Naive B cell (primary cell): Measurements from ENCODE around the gene TTN. TPM values are rescaled to one million over a fixed set of nuclear protein-coding genes. Genes with fewer than 3 reads are reported as not detected.

ENCODE experiments used
- ATAC-seq, 2 donors: fragments of 150-1000 bp; cut with Tn5 transposase; 2 replicates each; pipeline ENCODE4 v1.10.0; 2021; ENCODE audit warnings: low read depth in 2 of 2, mild to moderate bottlenecking in 2 of 2, moderate library complexity in 2 of 2
- DNase-seq: peaks from one replicate; pipeline ENCODE4 v3.0.0; 2022
- H3K27ac Mint-ChIP-seq, 6 donors: one replicate each; pipeline ENCODE4 v1.8.0; 2020 to 2022; ENCODE audit warnings: mild to moderate bottlenecking in 6 of 6, mixed read lengths in 6 of 6, moderate library complexity in 5 of 6, inconsistent platforms in 2 of 6
- H3K27me3 Mint-ChIP-seq, 3 donors: one replicate each; pipeline ENCODE4 v1.8.0; 2021 to 2022; ENCODE audit warnings: mixed read lengths in 3 of 3, mild to moderate bottlenecking in 1 of 3
- H3K36me3 Mint-ChIP-seq, 2 donors: one replicate each; pipeline ENCODE4 v1.8.0; 2020 to 2022; ENCODE audit warnings: mixed read lengths in 2 of 2, inconsistent platforms in 1 of 2, mild to moderate bottlenecking in 1 of 2
- H3K4me1 Mint-ChIP-seq, 3 donors: one replicate each; pipeline ENCODE4 v1.8.0; 2020 to 2022; ENCODE audit warnings: mixed read lengths in 3 of 3, inconsistent platforms in 1 of 3, mild to moderate bottlenecking in 1 of 3, moderate library complexity in 1 of 3
- H3K4me3 Mint-ChIP-seq, 8 donors: one replicate each; pipeline ENCODE4 v1.8.0; 2020 to 2022; ENCODE audit warnings: mild to moderate bottlenecking in 8 of 8, mixed read lengths in 8 of 8, moderate library complexity in 8 of 8, inconsistent platforms in 2 of 8
- H3K9me3 Mint-ChIP-seq, 7 donors: one replicate each; pipeline ENCODE4 v1.8.0; 2020 to 2022; ENCODE audit warnings: mixed read lengths in 7 of 7, mild to moderate bottlenecking in 5 of 7, inconsistent platforms in 2 of 7, moderate library complexity in 1 of 7
- polyA plus RNA-seq, 6 donors: library from polyadenylated mRNA; unstranded; fragments of 300-500 nt; fragmentation: Illumina TruSeq; gene quantifications; one replicate each; pipeline ENCODE4 v1.2.3, GENCODE V29; 2021; ENCODE audit warnings: low read depth in 6 of 6

Gene TTN
- polyA plus RNA-seq, 6 donors from 2014 or later, result 0.51 to 10.1 (median 1.7) TPM

DNA sequence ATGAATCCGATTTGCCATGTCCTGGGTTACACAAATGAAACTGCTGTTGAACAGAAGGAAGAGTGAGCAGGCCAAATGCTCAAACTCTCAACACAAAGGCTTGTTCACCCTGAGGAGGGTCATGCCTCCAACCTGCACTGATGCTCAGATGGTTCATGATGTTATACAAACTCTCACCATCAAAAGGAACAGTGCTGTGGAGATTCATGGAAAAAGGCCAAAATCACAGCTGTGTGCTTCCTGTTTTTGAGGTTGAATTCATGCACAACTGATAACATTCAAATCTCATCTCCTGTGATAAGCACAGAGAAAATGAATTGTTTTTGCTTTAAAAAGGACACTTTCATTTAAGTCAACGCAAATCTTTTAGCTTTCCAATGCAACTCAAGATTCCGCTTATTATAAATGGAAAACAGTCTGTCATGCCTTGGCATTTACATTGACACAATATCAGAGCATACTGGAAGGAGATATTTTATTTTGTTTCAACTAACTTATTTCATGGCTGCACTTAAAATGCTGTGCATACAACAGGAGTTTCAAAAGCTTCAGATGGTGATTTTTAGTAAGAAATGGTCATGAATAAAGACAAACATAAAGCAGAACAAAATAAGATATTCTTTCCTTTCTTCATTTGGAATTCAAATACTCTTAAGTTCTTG, 22.2 kb upstream of the TTN start:
- H3K27me3 Mint-ChIP-seq, result no peaks in the 10 kb centered on the region
- H3K4me3 Mint-ChIP-seq, result no peak overlapping the region
- peaks cover 5 to 14% (median 7%) of the 10 kb centered on the region in 3 donors for H3K4me1 Mint-ChIP-seq
- peaks cover 8 to 14% of the 10 kb centered on the region in 2 donors for H3K36me3 Mint-ChIP-seq
- H3K27ac Mint-ChIP-seq, result no peak overlapping the region
- no peak for DNase-seq
- H3K9me3 Mint-ChIP-seq, result peaks cover 0 to 7% (median 2%) of the 10 kb centered on the region in 7 donors
- no peak for ATAC-seq

DNA sequence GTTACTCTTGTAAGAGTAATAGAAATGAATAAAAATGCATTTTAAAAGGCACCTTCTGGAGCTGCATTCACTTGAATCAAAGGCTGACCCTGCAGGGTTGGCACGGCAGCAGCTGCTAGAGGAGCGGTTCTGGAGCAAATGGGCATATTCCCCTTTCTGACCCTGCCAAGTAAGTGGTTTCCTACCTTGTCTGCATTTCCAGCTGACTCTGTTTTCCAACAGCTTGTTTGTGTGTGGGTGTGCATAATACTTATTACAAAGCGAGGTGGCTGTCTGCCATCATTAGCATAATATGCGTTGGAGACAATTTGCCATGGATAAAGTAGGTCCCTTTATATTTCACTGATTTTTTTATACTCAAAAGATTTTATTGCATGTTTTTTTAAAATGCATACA, 21.3 kb upstream of the TTN start:
- H3K9me3 Mint-ChIP-seq, result peaks cover 0 to 7% (median 2%) of the 10 kb centered on the region in 7 donors

DNA sequence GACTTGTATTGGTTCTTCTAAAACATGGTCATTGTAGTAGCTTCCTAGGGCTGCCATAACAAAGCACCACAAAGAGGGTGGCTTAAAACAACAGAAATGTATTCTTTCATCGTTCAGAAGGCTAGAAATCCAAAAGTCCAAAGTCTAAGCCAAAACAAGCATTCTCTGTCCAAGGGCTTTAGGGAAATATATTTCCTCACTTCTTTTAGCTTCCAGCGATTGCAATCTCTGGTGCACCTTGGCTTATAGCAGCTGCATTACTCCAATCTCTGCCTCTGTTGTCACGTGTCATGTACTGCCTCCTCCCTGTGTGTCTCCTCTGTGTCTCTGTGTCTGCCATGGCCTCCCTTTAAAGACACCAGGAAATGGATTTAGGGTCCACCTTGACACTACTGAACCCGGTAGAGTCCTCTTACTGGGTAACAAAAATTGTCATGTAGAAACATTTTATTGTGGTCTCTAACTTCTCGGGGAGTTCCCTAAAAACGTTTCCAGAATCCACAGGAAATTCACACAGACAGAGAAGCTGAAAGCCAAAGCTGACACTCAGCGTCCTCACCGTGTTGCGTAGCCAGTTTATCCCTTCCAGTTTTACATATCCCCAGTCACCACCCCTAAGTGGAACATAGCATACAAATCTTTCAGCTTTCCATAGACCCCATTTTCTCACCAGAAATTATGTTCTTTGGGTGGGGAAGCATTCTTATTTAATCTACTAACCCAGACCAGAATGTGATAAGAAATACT, 20.7 kb upstream of the TTN start:
- peak overlapping the region in 1 of 6 donors; percentile 33 for H3K27ac Mint-ChIP-seq
- no peak for ATAC-seq
- H3K27me3 Mint-ChIP-seq, result no peaks in the 10 kb centered on the region
- no peak for DNase-seq
- H3K4me1 Mint-ChIP-seq, result peaks cover 5 to 14% (median 7%) of the 10 kb centered on the region in 3 donors
- H3K9me3 Mint-ChIP-seq, result peaks cover 0 to 7% (median 2%) of the 10 kb centered on the region in 7 donors
- H3K4me3 Mint-ChIP-seq, result no peak overlapping the region
- peaks cover 8 to 14% of the 10 kb centered on the region in 2 donors for H3K36me3 Mint-ChIP-seq

More for the DNA sequence above, 21.3 kb upstream of the TTN start:
- ATAC-seq (no peak), DNase-seq (no peak)
- H3K4me1 Mint-ChIP-seq, result peaks cover 5 to 14% (median 7%) of the 10 kb centered on the region in 3 donors
- H3K4me3 Mint-ChIP-seq, result no peak overlapping the region
- peaks cover 8 to 14% of the 10 kb centered on the region in 2 donors for H3K36me3 Mint-ChIP-seq
- H3K27ac Mint-ChIP-seq, result no peak overlapping the region
- H3K27me3 Mint-ChIP-seq, result no peaks in the 10 kb centered on the region

DNA sequence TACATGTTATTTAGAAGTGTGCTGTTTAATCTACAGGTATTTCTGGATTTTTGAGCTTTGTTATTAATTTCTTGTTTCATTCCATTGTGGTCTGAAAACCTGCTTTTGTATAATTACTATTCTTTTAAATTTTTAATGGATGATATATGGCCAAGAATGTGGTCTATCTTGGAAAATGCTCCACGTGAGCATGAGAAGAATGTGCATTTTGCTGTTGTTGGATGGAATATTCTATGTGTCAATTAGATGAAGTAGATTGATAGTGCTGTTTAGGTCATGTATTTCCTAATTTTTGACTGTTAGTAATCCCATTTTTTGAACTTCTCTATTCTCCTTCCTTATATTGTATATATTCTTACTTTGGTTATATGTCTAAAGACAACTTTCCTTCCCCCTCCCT, 19.9 kb upstream of the TTN start:
- Mint-ChIP-seq H3K36me3 (peaks cover 8 to 14% of the 10 kb centered on the region in 2 donors), H3K27ac (peak overlapping the region in 1 of 6 donors; percentile 24), H3K4me1 (peaks cover 5 to 14% (median 7%) of the 10 kb centered on the region in 3 donors), H3K27me3 (no peaks in the 10 kb centered on the region), H3K4me3 (no peak overlapping the region), H3K9me3 (peaks cover 0 to 7% (median 2%) of the 10 kb centered on the region in 7 donors)
- ATAC-seq (no peak), DNase-seq (no peak)

DNA sequence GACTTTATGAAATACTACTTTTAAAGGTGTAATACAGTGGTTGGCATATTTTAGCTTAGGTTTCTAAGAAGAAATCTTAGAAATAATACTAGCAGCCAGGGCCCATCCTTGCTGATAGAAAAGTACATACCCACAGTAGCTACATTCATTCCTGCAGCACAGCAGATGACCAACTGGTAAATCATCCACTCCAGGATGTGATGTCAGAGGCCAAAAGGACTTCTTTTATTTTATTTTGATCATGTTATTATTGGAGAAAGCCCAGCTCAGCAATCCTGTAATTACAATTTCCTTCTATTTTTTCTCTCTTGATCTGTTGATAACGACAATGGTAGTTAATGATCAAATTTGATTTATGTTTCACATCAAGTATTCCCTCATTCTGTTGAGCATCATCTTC, 18.0 kb upstream of the TTN start:
- peaks cover 0 to 7% (median 2%) of the 10 kb centered on the region in 7 donors for H3K9me3 Mint-ChIP-seq
- no peak overlapping the region for H3K27ac Mint-ChIP-seq
- H3K36me3 Mint-ChIP-seq, result peaks cover 8 to 14% of the 10 kb centered on the region in 2 donors
- H3K27me3 Mint-ChIP-seq, result no peaks in the 10 kb centered on the region
- H3K4me3 Mint-ChIP-seq, result no peak overlapping the region
- DNase-seq, result no peak
- peaks cover 6 to 13% (median 9%) of the 10 kb centered on the region in 3 donors for H3K4me1 Mint-ChIP-seq
- no peak for ATAC-seq

DNA sequence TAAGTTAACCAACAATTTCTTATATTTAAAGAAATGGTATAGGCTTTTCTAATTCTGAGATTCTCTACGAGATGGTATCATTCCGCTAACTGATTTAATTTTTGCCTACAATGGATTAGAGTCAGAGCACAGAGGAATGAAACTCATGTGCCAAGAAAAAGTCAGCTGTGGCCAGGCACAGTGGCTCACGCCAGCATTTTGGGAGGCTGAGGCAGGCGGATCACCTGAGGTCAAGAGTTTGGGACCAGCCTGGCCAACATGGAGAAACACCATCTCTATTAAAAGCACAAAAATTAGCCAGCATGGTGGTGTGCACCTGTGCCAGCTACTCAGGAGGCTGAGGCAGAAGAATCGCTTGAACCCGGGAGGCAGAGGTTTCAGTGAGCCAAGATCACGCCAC, 17.0 kb upstream of the TTN start:
- ATAC-seq (no peak), DNase-seq (no peak)
- peak overlapping the region in 1 of 6 donors; percentile 20 for H3K27ac Mint-ChIP-seq
- no peaks in the 10 kb centered on the region for H3K27me3 Mint-ChIP-seq
- peaks cover 8 to 12% of the 10 kb centered on the region in 2 donors for H3K36me3 Mint-ChIP-seq
- no peak overlapping the region for H3K4me3 Mint-ChIP-seq
- peaks cover 0 to 7% (median 2%) of the 10 kb centered on the region in 7 donors for H3K9me3 Mint-ChIP-seq
- peaks cover 6 to 11% (median 7%) of the 10 kb centered on the region in 3 donors for H3K4me1 Mint-ChIP-seq

DNA sequence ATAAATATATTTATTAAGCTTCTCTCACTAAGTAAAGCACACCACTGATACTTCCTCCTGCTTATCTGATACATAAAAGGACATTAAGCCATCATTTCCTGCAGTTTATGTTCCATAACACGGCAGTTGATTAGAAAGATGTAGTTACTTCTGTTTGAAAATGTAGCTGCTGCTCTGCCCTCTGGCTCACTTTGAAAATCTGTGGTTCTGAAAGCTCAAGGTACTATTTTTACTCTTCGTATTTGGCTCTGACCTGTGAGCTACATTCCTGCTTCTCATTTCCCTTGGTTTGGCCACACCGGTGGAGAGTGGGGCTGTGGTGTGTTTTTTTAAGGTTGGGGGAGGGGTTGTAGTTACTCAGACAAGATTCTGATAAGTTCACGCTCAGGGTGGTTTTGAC, 12.8 kb upstream of the TTN start:
- peaks cover 3 to 6% (median 5%) of the 10 kb centered on the region in 3 donors for H3K4me1 Mint-ChIP-seq
- DNase-seq, result no peak
- H3K36me3 Mint-ChIP-seq, result no peaks in the 10 kb centered on the region
- H3K9me3 Mint-ChIP-seq, result no peaks in the 10 kb centered on the region
- peak overlapping the region in 4 of 8 donors; percentile 3 to 69 (median 21) for H3K4me3 Mint-ChIP-seq
- ATAC-seq, result peak in 1 of 2 donors; percentile 13
- peak overlapping the region in 3 of 6 donors; percentile 25 to 62 (median 29) for H3K27ac Mint-ChIP-seq
- H3K27me3 Mint-ChIP-seq, result no peaks in the 10 kb centered on the region

DNA sequence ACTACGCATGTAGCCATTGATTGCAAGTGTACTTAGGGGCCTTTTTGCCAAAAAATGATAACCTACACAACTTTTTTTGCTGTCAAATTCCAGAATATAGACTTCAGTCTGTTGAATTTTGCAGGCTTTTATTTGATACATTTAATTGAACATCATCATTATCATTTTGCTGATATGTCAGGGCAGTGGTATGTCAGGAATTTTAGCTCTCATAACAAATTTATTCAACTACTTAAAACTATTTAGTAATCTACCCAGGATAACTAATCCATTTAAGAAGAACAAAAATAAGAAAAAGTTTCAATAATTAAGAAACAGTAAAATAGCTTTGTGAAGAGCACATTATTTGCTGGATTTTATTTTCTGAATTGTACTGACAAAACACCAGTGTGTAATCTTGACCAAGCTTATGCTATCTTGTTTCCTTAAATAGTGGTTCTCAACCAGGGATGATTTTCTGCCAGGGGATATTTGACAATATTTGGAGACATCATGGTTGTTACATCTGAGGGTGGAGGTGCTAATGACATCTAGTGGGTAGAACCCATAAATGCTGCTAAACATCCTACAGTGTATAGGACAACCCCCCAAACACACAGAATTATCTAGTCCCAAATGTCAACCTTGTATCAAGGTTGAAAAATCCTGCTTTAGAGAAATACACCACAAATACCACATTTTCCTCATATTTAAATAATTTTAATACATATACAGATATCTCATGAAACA, 12.1 kb upstream of the TTN start:
- no peaks in the 10 kb centered on the region for H3K9me3 Mint-ChIP-seq
- DNase-seq (no peak), ATAC-seq (no peak)
- H3K27ac Mint-ChIP-seq, result no peak overlapping the region
- peaks cover 3 to 6% (median 5%) of the 10 kb centered on the region in 3 donors for H3K4me1 Mint-ChIP-seq
- H3K36me3 Mint-ChIP-seq, result no peaks in the 10 kb centered on the region
- no peak overlapping the region for H3K4me3 Mint-ChIP-seq
- no peaks in the 10 kb centered on the region for H3K27me3 Mint-ChIP-seq

DNA sequence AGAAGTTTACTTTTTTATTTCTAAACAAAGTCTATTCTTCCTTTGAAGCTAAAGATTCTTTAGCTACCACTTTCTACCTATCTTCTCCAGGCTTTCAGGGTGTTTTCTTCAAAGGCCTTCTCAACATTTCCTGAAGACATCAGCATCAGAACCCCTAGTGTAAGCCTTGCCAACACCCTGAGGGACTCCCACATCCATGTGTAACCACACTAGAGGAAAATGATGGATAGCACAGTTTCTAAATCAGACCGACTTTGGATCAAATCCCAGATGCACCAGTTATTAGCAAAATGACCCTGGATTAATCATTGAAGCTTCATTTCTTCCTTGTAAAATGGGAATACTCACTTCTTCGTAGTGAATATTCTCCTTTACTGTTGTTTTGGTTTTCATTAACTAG, 4.7 kb upstream of the TTN start:
- no peak for DNase-seq

DNA sequence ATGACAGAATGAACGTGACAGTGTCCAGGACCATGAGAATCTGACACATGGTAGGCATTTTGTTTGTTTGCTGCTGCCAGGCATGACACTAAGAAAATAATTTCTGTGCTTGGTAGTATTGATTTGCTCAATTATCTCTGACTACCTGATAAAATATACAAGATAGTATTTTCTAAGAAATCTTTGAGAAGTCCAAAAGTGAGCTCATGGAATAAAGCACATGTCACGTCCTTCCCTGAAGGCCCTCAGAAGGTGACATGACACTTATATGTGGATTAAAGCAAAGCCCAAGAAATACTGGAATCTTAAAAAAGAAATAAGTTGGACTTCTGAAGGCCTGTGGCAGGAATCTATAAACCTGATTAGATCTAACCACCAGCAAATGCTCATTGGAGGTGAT, 3.8 kb upstream of the TTN start:
- no peak overlapping the region for H3K4me3 Mint-ChIP-seq
- DNase-seq (no peak), ATAC-seq (no peak)
- H3K27me3 Mint-ChIP-seq, result no peaks in the 10 kb centered on the region
- no peaks in the 10 kb centered on the region for H3K9me3 Mint-ChIP-seq
- H3K27ac Mint-ChIP-seq, result no peak overlapping the region
- H3K4me1 Mint-ChIP-seq, result no peaks in the 10 kb centered on the region
- no peaks in the 10 kb centered on the region for H3K36me3 Mint-ChIP-seq

More for the DNA sequence above, 4.7 kb upstream of the TTN start:
- no peak overlapping the region for H3K4me3 Mint-ChIP-seq
- no peak overlapping the region for H3K27ac Mint-ChIP-seq
- no peak for ATAC-seq
- no peaks in the 10 kb centered on the region for H3K9me3 Mint-ChIP-seq
- H3K27me3 Mint-ChIP-seq, result no peaks in the 10 kb centered on the region
- no peaks in the 10 kb centered on the region for H3K36me3 Mint-ChIP-seq
- H3K4me1 Mint-ChIP-seq, result no peaks in the 10 kb centered on the region

DNA sequence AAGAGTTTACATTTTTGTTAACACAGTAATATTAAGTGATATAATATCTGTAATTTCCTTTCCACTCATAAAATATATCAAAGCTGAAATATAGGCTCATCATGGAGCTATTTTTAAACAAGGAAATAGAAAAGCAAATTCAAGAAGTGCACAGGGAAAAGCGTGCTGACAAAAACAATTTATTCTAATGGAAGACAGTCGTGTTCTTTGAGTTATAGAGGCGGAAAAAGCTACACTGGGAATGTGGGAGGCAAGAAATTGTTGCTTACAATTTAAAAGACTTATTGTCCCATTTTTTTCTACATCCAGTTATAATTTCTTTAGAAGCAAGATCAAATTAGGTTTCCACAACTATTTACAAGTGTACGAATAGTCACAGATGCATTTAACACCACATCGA, 3.2 kb upstream of the TTN start:
- H3K4me3 Mint-ChIP-seq, result no peak overlapping the region

DNA sequence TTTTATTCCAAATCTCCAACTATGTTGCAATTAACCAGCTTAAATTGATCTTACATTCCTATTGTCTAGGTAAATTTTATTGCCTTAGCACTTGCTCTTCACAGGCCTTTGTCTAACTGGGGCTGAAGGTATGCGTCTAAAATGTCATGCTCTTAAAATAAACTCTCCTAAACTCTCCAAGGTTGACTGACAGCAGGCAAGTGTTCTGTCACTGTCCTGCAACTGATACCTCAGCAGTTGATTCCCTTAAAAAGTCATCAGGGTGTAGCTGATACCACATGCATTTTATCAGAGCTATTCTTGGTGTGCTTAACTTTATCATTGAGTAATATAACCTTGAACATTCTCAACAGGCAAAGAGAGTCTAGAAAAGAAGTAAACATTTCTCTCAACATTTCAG, 680 bp downstream of the TTN start:
- H3K27me3 Mint-ChIP-seq, result no peaks in the 10 kb centered on the region
- no peak overlapping the region for H3K27ac Mint-ChIP-seq
- ATAC-seq (no peak), DNase-seq (no peak)
- peaks cover 0 to 4% (median 0%) of the 10 kb centered on the region in 3 donors for H3K4me1 Mint-ChIP-seq
- H3K4me3 Mint-ChIP-seq, result no peak overlapping the region
- H3K36me3 Mint-ChIP-seq, result no peaks in the 10 kb centered on the region
- no peaks in the 10 kb centered on the region for H3K9me3 Mint-ChIP-seq

More for the DNA sequence above, 3.2 kb upstream of the TTN start:
- no peak for ATAC-seq
- Mint-ChIP-seq H3K36me3 (no peaks in the 10 kb centered on the region), H3K9me3 (no peaks in the 10 kb centered on the region), H3K27ac (no peak overlapping the region), H3K27me3 (no peaks in the 10 kb centered on the region), H3K4me1 (no peaks in the 10 kb centered on the region)
- no peak for DNase-seq

DNA sequence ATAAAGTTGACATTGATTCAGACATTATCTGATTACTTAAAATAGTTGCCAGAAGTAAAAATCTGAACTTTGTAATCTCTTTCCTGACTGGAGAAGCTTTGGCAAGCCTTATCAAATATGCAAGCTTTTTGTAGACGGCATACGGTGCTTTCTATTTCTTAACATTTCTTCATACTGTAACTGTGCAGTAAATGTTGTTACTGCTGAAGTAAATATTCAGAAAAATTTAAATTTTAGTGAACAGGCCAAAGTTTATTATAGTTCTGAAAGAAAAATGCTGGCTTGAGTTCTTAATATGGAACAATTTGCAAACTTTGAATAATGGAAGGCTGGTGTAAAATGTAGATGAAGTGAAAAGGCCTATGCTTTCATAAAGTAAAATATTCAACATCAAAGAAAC, 1.8 kb downstream of the TTN start:
- Mint-ChIP-seq H3K27ac (no peak overlapping the region), H3K4me3 (no peak overlapping the region), H3K4me1 (peaks cover 0 to 4% (median 0%) of the 10 kb centered on the region in 3 donors), H3K27me3 (no peaks in the 10 kb centered on the region), H3K36me3 (no peaks in the 10 kb centered on the region), H3K9me3 (no peaks in the 10 kb centered on the region)
- ATAC-seq (no peak), DNase-seq (no peak)
